GM21737 (cell line): ENCODE measurements around the gene H19.

Experiments used
- ATAC-seq: cut with Tn5 transposase; IDR thresholded peaks from one replicate; pipeline ENCODE4 v1.9.1; 2021; ENCODE audit warnings: mild to moderate bottlenecking, moderate library complexity; ENCODE audit not compliant: unreplicated experiment

H19 gene

GRCh38 chr11:1987024-1987423, 10.6 kb downstream of the H19 start:
- no peak for ATAC-seq

GRCh38 chr11:1983601-1983961, 14.1 kb downstream of the H19 start:
- ATAC-seq: no peak

GRCh38 chr11:1982873-1983600, 14.6 kb downstream of the H19 start:
- ATAC-seq: no peak

GRCh38 chr11:1979607-1980006, 18.0 kb downstream of the H19 start:
- ATAC-seq: no peak

GRCh38 chr11:1978720-1979473, 18.7 kb downstream of the H19 start:
- ATAC-seq: no peak

GRCh38 chr11:1975185-1975584, 22.5 kb downstream of the H19 start:
- no peak for ATAC-seq

GRCh38 chr11:1970956-1971355, 26.7 kb downstream of the H19 start:
- ATAC-seq: no peak

GRCh38 chr11:1969776-1970175, 27.9 kb downstream of the H19 start:
- ATAC-seq: no peak

GRCh38 chr11:1969035-1969434, 28.6 kb downstream of the H19 start:
- ATAC-seq: no peak

GRCh38 chr11:1968454-1969002, 29.1 kb downstream of the H19 start:
- ATAC-seq: no peak

GRCh38 chr11:1967641-1968225, 29.9 kb downstream of the H19 start:
- ATAC-seq: no peak

- no peak for ATAC-seq
These were observed 31.1 kb downstream of the H19 start for GRCh38 chr11:1966531-1966930.

- no peak for ATAC-seq
These were observed 32.7 kb downstream of the H19 start for GRCh38 chr11:1964955-1965354.

GRCh38 chr11:1964348-1964747, 33.3 kb downstream of the H19 start:
- ATAC-seq: no peak

GRCh38 chr11:1963864-1964263, 33.8 kb downstream of the H19 start:
- ATAC-seq: no peak

GRCh38 chr11:1959786-1960185, 37.9 kb downstream of the H19 start:
- no peak for ATAC-seq

- ATAC-seq: no peak
These were observed 39.3 kb downstream of the H19 start for GRCh38 chr11:1958367-1958766.

GRCh38 chr11:1953489-1954266, 44.0 kb downstream of the H19 start:
- no peak for ATAC-seq

GRCh38 chr11:1952806-1953482, 44.7 kb downstream of the H19 start:
- no peak for ATAC-seq

- no peak for ATAC-seq
These were observed 47.7 kb downstream of the H19 start for GRCh38 chr11:1949922-1950321.

- ATAC-seq: no peak
These were observed 48.3 kb downstream of the H19 start for GRCh38 chr11:1949302-1949701.
